NCI-H1092 (cell line): ENCODE measurements around the gene CEP104.

Experiments used
- DNase-seq: peaks from one replicate; lab custom pipeline; 2025; lab: John Stamatoyannopoulos, UW

Gene CEP104

DNA sequence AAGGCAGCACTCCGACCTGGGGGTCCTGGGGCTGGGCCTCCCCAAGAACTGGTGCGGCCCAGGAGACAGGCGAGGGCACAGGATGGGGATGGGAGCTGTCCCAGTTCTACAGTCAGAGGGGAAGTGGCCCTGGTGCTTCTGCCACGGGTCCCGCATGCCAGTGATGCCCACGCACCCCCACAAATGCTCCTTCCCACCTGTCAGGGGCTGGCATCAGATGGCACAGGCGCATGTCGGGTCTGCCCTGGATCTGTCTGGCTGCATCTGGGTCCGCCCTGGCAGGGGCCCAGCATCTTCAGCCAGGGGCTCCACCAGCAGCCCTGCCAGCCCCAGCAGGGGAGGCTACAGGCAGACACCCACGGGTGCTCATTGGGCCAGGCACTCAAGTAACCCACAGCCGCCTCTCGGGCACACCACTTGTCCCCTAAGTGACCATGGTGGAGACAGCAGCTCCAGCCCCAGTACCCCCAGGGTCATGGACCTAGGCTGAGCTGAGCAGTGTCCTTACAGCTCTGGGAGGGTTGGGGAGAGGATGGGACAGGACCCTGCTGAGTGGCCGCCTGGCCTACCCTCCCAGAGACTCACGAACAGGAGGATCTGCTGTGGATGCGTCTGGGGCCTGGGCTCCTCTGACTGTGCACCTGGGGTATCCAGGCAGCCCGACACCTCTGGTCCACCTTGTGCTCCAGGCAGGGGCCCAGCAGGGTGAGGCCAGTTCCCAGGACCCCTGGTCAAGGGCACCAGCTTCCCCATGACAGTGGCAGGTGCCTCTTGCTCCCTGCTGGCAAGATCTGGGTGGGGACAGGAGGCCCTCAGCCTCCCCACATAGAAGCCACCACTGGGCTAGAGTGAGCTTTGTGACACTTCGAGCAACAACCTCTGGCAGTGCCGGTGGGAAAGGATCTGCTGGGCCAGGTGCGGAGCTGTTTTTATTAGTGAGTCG is 79.1 kb downstream of the CEP104 start:
- no peak for DNase-seq

DNA sequence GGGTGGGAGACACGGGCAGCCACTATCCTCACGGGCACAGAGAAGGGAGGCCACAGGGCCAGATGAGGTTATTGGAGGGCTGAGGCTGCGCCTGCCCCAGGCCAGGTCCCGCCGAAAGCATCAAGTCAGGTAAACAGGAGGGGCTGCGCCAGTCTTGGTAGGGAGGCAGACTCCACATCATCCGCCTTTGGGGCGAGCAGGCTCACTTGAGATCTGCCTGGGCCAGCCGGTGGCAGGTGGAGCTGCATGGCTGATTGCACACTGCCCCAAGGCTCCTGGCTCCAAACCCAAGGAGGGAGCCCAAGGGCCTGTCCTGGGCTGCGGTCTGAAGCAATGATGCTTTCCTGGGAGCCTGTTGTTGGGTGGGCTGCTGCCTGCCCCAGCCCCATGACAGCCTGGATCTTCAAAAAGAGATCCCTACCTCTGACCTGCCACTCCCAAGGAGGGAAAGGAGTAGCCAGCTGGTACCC is 79.9 kb downstream of the CEP104 start:
- DNase-seq = no peak

DNA sequence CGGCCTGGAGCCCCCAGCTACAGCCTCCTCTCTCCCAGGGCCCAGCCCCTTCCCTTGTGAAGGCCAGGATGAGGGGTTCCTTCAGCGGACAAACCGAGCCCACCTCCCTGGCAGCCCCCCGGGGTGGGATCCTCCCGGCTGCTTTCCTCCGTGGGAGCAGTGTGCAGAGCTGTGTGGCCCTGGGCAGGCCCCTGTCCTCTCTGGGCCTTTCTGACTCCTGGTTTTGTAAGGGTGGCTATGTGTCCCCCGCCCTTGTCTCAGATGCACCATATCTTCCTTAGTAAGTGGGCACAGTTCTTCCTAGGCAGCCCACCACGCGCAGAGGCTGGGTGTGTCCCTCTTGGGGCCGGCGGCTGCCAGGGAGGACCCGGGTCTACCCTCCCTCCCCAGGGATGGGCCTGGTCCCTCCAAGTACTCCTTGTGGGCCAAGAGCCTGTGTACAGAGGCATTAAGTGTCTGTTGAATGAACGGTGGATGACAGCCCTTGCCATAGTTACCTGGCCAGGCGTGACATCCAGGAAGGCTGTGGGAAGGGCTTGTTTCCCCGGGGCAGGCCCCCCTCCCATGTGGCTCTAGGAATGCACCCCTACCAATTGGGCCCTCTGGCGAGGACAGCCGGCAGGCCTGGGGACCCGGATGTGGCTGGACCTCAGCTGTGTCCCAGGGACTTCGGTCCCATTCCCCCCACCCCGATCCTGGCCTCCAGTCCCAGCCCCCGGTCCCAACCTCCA is 80.6 kb downstream of the CEP104 start:
- no peak for DNase-seq

DNA sequence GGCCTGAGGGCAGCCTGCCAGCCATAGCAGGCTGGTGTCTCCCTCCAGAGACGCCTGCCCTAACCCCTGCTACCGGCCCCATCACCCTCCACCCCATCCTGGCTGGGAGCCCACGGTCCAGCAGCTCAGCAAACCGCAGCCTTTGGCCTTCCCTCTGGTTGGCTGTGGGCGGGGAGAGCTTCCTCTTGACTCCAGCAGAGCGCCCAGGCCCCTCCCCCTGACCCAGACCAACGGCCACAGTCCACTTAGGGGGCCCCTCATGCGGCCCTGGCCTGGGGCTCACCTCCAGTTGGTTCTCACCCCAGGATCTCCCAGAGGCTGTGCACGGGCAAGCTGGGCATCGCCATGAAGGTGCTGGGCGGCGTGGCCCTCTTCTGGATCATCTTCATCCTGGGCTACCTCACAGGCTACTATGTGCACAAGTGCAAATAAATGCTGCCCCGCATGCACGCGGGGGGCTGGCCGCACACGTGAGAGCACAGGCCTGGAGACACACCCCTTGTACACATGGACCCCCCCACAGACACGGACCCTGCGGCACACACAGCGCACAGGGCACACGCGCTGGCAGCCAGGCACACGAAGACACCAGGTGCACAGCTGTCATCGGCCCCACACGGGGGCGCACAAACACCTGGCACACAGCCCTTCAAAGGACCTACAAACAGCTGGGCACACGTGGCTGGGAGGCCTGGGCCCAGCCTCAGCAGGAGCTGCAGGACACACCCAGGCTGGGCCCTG is 81.4 kb downstream of the CEP104 start:
- DNase-seq = no peak

DNA sequence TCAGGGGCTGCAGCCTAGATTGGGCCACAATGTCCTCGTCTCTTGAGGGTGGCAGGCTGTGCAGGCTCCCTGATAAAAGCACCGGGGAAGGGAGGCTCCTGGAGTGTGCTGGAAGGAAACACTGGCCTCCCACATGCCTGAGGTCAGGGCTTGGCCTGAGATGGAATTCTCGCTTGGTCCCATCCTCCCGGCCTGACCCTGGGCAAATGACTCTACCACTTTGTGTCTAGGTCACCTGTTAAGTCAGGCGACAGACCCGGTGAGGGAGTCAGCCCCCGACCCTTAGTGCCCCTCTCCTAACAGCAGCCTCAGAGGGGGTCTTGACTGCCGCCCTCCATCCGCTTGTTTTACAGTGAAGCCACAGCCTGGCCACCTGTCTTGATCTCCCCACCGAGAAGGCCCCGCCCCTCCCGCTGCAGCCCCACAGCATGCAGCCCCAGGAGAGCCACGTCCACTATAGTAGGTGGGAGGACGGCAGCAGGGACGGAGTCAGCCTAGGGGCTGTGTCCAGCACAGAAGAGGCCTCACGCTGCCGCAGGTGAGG is 82.0 kb downstream of the CEP104 start:
- no peak for DNase-seq

DNA sequence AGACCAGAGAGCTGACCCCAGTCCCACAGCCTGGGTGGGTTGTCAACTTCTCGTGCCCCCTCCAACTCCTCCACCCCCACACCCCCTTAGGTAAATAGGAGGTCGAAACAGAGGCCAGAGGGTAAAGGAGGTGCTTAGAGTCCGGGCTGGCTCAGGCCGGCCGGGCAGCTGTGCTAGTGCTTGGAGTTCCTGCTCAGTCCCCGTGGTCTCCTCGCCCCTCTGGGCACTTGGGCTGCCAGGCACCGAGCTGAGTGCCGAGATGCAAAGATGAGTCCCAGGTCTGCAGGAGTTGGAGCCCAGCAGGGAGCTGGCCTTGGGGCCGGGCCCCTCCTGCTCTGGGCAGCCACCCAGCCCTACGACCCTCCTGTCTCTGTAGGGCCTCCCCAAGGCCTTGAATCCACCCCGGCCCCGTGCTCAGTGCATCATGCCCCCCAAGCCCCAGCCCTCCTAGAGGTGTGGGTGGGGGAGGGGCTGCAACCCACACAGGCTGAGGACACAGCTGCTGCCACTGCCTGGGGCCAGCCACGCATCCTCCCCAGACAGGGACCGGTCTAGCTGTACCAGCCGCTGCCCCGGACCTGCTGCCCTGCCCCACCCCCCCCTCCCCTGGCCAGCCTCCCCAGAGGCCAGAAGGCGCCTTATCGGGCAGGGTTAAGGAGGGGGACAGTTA is 82.6 kb downstream of the CEP104 start:
- no peak for DNase-seq

DNA sequence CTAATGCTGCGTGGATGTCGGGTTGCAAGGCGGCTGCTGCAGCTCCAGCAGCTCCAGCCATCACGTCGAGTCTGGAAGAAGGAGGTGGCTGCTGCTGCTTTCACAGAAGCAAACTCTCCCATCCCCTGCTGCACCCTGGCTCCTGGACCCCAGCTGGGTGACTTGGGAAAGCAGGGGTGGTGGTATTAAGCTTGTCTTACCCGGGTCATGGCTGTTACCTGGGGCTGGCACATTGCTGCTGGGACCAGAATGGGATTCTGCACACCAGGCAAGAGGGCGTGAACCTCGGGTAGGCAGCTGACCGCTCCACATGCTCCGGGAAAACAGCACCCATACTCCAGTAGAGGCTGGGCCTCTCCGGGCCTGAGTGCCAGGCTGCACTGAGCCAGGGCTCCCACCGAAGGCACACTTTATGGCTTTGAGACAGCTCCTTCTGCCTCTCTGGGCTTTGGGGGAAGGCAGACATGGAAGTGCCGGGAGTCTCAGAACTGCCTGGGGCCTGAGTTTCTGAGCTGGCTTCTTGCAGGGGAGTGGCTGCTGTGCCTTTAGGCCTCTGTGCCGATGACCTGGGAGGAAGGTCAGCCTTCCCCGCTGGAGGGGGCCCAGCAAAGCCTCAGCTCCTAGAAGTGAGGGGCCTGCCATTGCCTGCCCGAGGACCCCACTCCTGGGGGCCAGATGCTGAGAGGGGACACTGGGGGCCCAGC is 83.3 kb downstream of the CEP104 start:
- no peak for DNase-seq

DNA sequence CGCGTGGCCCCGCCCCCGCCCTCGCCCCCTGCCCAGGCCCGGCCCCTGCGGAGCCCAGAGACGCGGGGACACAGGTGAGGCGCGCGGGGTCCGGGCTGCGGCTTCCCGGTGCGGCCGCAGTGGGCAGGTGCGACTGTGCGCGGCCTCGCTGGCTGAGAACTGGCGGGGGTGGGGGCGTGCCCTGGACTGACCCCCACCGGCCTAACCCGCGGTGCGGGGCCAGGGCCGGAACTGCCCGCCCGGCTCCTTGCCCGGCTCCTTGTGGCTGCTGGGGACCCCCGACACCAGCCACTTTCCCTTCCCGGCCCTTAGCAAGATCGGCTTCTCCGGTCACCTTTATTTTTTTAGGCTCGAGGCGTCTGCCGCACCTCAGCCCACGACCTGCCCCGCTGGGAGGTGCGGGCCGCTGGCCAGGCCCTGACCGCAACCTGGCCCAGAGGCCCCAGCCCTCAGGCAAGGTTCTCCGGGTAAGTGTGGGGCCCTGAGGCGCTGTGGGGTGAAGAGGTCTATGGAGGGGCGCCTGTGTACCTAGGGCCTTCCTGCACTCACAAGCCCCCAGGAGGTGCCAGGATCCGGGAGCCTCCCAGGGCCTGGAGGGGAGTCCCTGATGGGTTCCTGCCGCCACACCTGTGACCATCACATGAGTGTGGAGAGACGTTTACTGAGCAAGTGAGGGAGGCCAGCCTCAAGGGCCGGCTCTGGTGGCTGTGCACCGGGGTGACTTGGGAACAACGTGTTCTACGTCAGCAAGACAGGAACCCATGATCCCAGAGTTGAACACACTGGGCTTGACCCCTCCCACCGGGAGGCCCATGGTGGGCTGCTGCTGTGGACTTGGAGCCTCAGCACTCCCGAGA is 84.1 kb downstream of the CEP104 start, which contains the start of gene SMIM1:
SMIM1 (plus strand) TSS at position 35 of the 857 bp plus-strand sequence. CDS start 2,625 bp downstream, outside the sequence.
- no peak for DNase-seq

DNA sequence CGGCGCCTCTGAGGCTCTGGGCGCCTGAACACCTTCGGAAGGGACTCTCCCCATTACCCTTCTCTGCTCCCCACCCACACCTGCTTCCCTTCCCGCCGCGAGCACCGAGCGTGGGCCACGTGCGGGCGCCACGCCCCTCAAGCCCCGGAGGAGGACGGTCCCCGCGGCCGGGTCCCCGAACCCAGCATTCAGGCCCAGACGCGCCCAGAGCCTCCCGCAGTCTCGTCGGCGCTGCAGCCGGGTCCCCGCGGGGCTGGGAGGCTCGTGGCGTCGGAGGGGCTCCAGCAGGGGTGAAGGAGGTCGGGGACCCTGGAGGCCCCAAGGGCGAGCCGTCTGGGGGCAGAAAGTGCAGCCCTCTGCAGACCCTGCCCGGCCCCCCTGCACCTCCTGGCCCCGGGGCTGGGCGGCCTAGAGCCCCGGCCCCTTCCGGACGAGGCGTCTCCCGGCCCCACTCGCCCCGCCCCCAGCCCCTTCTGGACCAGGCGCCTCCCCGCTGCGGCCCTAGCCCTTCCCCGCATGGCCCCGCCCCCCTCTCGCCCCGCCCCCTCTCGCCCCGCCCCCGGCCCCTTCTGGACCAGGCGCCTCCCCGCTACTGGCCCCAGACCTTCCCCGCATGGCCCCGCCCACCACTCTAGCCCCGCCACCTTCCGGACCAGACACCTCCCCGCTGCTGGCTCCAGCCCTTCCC is 84.8 kb downstream of the CEP104 start:
- DNase-seq = no peak

DNA sequence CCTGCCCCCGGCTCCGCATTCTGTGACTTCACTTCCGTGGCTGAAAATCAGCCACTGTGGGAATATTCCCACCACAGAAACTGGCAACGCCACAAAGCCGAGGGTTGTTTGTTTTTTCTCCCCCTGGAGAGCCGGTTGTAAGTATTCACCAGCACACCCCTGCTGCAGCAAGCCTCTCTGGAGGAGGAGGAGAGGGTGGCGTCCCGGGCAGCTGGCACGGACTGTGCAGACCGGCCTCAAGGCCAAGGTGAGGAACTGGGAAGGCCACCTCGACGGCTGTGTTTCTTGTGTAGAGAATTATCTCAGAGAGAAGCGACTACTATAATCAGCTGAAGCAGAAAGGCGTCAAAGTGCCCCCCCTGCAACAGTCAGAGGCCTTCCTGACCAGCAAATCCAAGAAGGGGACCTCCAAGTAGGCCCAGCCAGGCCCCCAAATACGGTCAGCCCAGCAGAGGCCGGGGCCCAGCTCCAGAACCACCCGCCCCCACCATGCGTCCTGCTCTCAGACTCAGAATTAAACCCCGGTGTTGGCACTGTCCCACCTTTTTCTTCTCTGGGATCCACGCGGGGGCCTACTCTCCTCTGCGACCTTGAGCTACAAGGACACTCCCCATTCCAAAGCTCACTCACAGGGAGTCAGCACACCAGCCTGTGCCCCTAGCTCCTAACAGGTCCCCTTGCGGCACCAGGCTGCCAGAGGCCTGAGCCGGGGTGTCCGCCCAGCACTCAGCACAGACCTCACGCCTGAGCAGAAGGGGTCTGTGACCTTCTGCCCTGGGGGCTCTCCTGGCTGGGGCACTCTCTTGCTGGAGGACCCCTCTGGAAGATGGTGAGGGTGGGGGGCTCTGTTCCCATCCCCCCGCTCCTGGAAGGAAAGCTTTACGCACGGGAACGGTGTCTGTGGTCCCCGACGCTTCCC is 85.6 kb downstream of the CEP104 start:
- DNase-seq = no peak

DNA sequence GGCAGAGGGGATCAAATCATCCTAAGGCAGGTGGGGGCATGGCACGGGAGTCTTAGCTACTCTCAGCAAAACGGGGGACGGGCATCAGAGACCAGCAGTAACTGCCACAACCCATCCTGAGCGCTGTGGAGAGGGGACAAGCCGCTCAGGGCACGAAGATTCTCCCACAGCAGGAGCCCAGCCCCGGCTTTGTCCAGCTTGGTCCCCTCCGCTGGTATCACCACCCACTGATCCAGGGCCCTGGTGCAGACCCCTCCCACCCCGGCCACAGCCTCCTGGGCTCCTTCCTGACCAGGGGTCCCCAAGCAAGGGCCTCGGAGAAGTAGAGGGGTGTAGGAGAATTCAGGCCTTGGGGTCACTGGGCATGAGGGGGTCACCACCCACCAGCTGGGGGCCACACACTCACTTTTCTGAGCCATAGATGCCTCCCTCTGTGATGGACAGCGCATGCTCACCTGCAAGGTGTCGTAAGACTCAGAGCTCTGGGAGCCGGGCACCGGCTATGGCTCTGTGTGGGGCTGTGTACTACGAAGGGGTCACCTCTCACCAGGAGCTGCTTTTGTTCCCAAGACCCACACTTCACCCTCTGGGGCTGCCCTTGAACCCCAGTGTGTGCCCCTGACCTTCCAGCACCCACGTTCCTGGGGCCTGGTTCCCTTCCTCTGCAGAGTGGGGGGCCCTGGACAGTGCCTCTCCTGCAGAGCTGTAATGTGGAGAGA is 86.8 kb downstream of the CEP104 start:
- DNase-seq = no peak

DNA sequence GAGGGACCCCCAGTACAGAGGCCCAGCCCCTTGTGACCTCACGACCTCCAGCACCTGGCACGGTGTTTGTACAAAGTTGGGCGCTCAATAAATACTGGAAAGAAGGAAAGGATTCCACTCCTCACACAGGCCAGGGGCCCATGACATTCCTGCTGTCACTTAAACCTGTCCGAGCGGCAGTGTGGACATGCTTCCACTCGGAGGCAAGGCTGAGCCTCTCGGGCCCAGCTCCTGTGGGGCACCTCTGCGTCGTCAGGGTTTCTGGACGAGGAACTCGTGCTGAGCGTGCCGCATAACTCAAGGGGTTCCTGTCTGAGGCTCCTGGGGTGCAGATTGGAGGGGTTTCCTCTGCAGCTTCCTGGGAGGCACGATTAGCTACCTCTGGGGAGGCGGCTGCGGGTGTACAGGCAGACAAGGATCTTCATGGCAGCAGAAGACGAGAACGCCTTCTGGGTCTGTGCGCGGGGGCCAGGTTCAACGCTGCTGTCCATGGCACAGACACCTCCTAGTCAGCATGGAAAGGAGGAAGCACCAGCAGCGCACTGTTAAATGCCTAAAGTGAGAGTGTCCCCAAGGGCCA is 88.1 kb downstream of the CEP104 start:
- no peak for DNase-seq

DNA sequence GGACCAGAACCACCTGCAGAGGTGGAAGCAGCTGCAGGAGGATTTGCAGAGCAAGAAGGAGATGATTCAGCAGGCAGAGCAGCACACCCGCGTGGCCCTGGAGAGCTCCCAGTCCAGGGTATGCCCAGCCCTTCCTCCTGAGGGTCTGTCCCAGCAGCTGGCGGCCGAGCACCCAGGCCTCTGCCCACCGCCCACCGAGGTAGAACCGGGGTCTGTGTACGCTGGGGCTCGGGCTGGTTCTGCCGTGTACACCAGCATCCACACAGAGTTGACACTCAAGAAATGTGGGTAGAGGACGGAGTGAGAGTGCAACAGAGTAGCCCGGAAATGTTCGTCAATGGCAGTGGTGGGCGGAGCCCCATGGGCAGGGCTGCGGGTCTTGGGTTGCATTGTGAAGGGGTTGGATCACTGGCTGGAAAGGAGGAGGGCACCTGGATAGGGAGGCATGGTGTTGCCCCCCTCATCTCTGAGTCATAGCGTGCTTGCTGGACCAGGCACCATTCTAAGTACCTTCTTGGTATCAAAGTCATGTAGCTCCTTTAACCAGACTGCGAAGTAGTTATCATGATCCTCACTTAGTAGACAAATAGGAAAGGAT is 89.6 kb downstream of the CEP104 start:
- DNase-seq = no peak

DNA sequence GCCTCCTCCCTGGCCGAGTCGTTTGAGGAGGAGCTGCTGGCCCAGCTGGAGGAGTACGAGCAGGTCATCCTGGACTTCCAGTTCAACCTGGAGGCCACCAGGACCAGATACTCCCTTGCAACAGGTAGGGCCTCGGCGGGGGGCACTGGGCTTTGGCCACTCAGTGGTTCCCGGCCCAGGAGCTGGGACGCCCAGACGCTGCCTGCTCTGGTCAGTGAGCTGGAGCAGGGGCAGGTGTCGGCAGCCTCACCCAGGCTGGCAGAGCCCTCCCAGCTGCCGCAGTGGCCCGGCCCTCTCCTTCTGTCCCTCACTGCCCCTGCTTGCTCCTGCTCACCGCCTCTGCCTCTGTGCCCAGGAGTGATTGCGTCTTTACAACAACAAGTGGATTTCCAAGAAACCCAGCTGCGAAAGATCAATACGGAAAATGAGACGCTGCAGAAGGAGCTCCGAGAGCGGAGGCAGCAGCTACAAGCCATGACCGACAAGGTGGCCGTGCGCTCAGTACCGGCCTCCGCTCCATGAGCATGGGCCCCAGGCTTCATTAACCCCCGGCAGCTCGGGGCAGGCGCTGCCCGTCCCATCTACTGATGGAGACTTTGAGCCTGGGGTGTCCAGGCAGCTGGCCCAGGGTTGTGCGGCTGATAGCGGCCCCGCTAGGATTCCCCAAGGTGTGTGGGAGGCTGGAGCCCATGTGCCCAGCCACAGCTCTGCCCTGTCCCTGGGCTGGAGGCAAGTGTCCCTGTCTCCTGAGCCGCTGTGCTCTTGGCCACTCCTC is 93.5 kb downstream of the CEP104 start:
- DNase-seq = no peak

DNA sequence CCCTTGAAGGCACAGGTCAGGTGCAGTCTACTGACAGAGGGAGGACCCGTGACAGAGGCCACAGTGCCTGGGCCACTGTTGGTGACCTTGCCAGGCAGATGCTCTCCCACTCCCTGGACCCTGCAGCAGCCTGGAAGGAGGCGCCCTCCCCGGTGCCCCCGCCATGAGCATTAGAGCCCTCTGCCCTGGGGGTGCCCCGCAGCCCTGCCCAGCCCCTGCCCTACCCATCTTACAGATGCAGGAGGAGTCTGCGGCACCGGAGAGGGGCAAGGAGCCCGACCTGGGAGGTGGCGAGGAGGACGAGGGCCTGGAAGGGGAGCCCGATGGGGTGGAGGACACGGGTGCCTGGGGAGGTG is 94.2 kb downstream of the CEP104 start:
- DNase-seq = no peak
